Non-pigmented ciliary epithelial cell (primary cell): Measurements from ENCODE around the gene P3H1.
"Not testable (repeated sequence)": the region's sequence is repeated elsewhere in the genome, so short reads cannot be mapped to it uniquely, and the experiment has no call there.

Experiments
- DNase-seq: peaks from one replicate; pipeline ENCODE4 v3.0.0-alpha.2; 2010; ENCODE audit warnings: low read depth

Gene P3H1

DNA sequence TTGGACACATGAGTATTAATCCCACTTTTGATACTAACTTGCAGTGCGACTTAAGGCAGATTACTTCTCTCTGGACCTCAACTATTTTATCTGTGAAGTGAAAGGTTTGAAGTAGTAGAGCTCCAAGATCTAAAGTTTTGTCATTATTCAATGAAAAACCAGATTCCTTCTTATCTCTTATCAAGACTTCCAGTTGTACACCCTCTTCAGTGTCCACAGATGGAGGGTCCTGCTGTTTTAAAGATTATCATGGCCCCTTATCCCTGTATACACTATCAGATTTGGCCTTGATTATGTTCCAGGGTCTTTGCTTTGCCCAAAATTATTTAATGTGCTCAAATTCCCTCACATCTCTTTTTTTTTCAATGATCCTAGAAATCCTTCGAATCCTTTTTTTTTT, 1.3 kb upstream of the P3H1 start:
- DNase-seq = no peak

DNA sequence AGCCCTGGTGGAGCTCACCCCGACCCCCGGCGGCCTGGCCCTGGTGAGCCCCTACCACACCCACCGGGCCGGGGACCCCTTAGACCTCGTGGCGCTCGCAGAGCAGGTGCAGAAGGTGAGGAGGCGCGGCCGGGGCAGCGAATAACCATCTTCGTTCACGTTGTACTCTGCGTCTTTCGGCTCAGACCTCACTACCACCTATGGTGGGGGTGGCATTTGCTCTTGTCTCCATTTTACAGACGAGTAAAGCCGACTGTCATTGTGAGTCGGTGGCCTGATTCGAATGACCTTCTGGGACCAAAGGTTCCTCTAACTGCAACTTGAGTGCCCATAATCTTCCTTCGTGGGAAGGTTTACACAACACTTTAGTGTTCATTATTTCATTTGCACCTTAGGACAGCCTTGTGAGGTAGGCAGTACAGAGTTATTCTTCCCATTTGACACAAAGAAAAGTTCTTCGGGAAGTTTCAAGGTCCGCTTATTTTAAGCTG, 727 bp upstream of the P3H1 start:
- no peak for DNase-seq

DNA sequence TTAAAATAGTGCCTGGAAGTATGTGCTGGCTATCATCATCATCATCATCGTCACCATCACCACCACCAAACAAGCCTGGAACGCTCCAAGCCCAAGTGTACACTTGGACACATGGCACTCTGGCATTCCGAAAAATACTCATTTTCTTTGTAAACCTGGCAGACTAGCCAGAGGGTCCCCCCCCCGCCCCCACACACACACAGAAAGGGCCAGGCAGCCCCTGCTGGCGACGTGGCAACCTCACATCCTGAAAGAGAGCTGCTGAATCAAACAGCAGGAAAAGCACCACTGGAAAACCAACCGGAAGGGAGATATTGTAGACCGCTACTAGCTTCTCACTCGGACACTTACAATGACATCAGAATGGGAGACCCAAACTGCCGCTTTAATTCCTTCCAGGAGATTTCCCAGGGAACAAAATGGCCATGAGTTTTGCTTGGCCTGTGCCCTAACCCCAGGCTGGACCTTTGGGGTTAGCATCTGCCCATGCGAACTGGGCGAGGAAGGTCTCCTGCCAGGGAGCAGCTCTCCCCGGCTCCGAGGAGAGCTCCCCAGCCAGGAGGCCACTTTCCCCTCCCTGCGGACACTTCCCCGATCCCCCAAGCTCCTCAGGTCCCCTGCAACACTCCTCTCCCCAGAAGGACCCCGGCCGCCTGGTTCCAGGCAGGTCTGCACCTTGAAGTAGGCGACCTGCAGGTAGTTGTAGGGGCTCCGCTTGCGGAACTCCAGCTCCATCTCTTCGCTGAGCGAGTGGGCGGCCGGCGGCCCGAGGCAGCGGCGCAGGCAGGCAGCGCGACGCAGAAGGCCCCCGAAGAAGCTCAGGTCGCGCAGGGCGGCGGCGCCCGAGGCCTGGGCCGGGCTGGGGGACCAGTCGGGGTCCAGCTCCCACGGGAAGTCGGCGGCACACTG, 742 bp downstream of the P3H1 start:
- peak; percentile 59 for DNase-seq

DNA sequence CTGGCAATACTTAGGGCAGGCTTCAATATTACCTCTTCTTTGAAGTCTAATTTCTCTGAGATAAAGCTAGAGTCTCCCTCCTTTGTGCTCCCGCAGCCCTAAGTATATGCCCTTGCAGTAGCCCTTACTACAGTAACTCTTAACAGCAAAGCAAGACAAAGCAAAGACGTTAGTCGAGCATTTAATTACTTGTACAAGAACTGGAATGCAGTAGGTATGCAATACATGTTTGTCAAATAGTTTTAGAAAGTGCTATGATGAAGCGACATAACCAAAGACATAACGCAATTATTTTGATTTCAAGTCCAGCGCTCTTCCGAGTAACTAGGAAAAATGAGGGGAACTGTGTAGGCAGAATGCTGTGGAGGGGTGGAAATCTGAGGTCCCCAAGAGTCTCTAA, 1.6 kb downstream of the P3H1 start:
- no peak for DNase-seq

DNA sequence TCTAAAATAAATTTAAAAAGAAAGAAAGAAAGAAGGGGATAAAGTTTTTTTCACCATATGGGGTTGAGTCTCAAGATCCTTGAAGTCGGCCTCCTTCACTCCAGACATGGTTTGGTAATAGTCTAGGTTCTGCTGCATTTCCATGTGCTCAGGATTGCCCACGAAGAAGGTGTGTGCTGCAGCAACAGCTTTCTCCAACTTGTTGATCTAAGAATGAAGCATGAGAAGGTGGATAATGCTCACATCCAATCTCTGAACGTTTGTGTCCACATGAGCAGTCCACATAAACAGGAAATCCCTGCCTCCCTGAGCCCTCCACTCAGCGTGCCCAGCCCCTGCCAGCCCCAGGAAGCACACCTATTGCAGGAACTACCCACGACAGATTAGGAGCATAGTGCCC, 4.6 kb downstream of the P3H1 start:
- DNase-seq = no peak

DNA sequence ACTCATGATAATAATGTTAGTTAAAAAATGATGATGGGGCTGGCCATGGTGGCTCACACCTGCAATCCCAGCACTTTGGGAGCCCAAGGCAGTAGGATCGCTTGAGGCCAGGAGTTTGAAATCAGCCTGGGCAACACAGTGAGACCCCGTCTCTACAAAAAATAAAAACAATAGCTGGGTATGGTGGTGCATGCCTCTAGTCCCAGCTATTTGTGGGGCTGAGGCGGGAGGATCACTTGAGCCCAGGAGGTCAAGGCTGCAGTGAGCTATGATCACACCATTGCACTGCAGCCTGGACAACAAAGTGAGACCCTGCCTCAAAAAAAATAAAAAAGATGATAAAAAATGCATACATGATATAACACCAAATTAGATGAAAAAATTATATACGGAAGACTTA, 5.3 kb downstream of the P3H1 start:
- no peak for DNase-seq

DNA sequence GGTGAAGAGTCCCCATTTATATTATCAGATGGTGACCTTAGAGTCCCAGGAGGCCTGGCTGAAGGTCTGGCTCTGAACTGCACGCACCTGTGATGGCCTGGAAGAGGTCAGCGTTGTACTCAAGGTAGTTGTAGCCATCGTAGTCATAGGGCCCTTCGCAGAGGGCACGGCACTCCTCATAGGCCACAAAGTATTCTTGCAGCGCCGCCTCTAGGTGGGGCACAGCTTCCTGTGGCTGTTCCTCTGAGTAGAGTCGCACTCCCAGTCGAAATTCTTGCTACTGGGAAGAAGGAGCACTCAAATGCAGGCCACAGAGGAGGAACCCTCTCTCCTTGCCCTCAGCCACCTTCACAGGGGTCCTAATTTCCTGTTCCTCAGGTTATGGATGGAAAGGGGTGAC, 7.7 kb downstream of the P3H1 start:
- DNase-seq = no peak

DNA sequence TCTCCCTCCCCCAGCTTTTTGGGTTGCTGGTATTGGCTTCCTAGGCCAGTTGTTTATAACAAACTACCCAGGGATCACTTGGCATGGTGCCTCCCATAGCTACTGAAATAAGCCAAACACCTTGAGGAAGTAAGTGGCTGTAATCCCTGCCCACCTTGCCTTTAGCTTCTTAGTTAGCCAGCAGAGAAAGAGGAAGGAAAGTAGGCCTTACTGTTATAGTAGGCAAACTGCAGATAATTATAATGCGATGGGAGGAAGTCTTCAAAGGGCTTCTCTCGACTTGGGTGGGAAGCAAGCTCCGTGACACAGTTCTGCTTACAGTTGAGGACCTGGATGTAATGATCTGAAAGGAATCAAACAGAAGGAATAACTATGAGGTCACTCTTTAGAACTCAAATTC, 8.2 kb downstream of the P3H1 start:
- no peak for DNase-seq

DNA sequence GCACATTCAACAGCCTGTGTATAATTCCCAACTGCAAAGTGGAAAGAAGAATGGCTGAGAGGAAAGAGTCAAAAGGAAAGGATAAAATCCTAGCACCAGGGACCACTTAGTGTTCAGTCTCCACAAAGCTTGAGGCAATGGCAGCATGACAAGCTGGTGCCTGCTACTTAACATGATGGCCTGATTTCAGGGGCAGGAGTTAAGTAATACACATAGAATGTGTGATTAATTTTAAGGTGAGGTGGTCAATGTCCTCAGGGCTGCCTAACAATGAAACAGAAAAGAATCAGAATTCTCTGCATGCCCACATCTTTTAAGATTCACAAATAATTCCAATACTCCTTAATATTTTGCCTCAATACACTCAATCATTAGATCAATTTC, 8.9 kb downstream of the P3H1 start:
- no peak for DNase-seq

DNA sequence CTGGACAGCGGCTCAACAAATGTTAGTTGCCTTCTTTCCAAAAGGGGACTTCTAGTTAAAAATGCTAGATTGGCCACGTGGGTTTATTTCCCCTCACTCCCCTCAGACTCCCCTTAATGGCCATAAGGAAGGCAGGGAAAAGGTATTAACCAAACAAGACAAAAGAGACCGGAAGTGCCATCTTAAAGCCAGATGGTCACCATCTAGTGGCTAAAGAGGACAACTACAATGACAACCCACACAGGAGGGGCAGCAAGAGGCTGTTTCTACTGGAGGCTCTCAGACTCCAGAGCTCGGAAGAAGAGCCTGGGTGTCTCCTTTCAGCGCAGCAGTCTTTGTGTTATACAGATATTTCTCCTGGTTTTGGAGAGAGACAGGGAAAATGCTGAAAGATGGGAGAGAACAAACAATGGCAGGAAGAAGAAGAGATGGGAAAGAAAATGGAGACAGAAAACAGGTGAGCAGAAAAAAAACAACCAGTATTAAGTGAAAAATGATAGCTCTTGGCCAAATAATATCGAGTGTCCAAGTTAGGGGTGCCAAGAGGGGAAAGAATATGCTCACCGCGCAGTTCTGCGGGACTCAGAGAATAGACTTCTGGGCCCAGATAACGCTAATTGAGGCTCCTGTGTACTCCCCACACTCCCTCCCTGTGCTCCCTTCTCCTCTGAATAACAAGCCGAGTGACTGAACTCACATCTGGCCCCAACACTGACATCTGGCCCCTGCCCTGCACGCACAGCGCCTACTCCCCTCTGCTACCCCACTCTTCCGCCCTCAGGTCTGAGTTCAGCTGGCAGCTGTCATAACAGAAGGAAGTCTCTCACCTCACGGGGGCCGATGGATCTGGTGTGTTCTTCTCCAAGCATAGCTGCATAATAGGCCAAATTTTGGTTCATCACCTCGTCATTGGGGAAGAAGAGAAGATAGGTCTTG, 9.6 kb downstream of the P3H1 start:
- no peak for DNase-seq

DNA sequence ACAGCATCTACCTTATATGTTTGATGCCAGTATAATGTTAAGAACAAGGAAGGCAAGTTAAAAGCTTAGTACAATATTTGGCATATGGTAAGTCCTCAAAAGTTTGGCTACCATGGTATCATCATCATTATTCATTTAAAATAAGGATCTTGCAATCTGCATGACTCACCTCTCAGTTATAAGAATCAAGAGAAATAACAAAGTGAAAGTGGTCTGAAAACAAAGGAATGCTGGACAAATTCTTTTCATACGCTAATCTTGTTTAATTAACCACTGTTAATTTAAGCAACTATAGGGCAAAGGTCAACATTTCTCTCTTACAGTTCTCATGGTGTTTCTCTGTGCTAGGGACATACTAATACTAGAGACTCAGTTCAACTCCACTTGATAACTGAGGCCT, 13.8 kb downstream of the P3H1 start:
- DNase-seq = no peak

DNA sequence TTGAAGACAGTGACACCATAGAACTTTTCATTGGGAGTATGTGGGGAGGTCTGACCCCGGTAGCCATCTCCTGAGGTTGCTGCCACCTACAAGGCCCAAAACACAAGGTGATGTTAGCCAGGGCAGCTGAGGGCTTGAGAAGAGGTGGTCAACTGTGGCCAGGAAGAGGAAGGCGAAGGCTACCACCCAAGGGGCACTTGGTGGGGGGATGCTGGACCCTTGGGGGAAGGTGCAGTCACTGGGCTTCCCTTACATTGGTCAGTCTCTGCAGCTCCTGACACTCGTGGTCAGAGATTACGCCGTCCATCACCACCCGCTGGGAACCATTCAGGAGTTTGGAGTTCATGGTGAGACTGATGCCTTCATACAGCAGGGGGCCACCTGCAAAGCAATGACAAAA, 14.5 kb downstream of the P3H1 start:
- no peak for DNase-seq

DNA sequence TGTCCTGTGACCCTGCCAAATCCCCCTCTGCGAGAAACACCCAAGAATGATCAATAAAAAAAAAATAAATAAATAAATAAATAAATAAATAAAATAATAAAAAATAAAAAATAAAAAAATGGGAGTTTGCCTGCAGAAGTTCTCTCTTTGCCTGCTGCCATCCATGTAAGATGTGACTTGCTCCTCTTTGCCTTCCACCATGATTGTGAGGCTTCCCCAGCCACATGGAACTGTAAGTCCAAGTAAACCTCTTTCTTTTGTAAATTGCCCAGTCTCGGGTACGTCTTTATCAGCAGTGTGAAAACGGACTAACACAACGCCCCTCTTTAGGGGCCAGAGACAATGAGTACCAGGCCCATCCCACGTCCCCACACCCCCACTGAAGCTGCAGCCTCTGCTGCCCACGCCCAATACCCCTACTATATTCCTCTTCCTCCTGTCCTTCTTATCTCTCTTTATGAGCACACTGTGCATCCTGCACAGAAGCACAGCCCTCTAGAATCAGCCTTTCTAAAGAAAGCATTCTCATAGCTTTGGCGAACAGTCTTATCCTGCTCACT, 15.2 kb downstream of the P3H1 start:
- DNase-seq = not testable (repeated sequence)

DNA sequence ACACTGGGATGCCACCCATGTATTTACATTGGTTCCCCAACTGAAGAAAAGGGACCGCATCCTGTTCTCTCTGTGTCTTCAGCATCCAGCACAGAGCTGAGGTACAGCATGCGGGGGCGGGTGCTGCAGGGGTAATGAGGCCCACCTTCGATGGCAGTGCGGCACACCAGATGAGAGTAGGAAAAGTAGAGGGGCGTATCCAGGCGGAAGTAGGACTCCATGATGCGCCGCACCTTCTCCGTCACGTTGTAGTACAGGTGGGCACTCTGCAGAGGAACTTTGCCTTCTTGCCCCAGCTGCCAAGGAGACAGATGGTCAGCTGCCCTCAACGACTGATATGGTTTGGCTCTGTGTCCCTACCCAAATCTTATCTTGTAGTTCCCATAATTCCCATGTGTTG, 16.8 kb downstream of the P3H1 start:
- no peak for DNase-seq

DNA sequence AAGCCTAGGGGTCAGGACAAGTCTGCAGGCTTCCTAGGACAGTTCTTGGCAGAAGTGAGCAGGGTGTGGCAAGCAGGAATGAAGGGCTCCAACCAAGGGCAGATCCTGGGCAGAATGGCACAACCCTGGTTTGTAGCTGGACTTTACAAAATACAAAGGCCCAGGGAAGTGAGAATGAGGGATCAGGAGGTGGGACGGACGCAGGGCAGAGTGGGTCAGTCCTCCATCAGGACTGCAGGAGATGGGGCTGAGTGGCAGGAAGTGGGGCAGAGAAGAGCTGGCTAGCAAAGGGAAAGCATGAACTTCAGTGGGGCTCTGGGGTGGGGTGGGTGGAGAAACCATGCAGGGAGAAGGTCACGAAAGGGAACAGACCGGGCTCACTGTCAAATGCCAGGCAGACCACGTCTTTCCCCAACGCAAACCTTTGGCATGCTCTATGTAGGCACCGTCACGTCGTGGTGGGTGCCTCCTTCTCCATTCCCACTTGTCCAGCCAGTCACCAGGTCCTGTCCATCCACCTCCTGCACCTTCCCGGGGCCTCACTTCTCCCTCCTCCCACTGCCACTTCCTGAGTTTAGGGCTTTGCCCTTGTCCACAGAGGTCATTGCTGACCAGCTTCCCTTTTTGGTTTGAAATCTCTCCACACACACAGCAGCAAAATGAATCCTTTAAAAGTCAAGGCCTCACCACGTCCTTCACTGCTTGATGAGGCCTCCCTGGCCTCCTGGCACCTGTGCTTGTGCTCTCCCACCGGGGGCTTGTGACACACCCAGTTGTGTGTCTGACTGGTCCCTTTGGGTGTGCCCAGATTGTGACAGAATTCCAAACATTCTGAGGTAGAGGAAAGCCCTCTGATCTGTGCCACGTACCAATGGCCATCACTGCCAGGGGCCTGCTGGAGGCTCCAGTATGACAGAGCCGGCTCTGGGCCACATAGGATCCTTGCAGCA, 18.1 kb downstream of the P3H1 start:
- no peak for DNase-seq

DNA sequence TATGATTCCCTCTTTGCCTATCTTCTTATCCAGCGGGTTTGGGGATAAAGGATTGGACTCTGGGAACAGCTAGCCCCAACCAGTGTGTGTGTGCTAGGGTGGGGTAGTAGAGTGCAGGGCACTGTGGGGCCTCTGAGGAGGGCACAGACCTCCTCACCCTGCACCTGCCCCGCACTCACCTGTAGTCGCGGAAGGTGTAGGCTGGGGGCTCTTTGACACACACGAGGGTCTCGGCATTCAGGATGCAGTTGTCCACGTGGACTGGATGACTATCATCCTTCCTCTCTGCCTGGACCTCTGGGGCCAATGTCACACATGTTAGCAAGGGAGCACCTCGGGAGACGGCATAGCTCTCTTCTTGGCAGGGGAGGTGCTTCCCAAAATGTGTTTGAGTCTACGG, 18.8 kb downstream of the P3H1 start:
- no peak for DNase-seq

DNA sequence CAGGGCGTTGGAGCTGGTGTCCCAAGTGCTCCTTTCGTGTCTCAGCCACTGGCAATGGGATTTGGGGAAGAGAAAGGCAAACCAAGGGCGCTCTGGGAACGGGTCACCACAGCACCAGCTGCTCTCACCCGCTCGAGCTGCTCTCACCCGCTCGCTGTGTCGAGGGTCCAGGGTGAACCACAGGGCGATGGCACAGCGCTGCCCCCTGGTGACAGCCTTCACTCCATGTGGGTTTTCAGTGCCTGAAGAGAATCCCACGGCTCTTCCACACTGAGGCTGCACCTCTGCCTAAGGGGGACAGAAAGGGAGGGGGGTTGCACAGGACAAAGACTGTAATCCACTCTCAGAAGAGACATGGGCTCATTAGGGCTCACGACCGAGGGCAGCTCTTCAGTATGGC, 19.7 kb downstream of the P3H1 start:
- DNase-seq = no peak

DNA sequence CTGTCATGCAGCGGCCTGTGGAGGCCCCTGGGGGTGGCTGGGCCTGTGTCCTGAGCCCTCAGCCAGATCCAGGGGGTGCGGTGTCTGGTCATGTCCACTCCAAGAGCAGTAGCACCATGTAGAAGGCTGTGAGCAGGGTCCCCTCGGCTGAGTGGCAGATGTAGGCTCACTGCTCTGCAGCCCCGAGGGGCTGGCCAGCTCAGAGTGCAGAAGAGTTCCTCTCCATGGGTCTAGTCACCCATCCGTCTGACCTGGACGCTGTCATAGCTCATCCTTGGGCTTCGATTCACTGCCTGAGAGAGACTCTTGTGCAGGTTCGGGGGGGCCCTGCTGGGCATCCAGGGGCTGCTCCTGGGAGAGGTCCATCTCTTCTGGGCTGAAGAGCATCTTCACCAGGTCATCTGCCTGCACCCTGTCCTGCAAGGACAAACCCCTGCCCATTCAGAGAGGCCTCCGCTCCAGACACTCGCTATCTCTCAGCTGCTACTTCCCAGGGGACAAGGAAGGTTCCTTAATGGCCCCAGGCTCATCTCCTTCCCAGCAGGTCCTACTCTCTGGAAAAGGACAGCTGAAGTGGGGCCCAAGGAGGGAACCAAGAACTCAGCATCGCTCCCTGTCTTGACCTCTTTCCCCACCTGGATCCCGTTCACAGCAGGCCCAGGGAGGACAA, 20.3 kb downstream of the P3H1 start:
- no peak for DNase-seq

DNA sequence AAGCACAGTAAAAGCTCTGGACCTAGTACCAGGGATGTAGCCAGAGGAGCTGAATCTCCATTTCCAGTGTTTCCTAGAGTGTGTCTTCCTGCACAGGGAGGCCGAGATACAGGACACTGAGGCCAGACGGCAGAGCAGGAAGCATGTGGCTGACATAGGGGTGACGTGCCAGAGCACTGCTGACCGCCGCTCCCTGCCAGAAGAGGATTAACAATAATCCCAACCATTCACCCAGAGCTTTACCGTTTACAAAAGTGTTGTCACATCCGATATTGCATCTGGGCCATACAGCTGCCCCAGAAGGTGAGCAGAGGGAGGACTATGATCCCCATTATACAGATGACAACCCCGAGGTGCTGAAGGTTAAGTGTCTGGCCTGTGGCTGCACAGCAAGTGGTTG, 21.0 kb downstream of the P3H1 start:
- no peak for DNase-seq

DNA sequence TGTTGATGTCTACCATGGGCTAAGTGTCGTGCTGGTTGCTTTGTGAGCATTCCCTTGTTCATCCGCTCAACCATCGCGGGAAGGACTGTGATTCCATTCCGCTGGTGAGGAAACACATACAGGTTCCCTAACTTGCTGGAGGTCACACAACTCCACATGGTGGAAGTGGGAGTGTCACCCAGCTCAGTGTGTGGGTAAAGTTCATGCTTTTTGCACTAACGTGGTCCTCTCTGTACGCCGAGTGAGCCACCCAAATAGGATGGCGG, 22.7 kb downstream of the P3H1 start:
- no peak for DNase-seq
